ENCODE measurements around the gene COX6A2. TPM values are rescaled to one million over a fixed set of nuclear protein-coding genes. Genes with fewer than 3 reads are reported as not detected.

COX6A2 gene
- total and polyA plus RNA-seq, 2 experiments from 2014 or later = not detected

DNA sequence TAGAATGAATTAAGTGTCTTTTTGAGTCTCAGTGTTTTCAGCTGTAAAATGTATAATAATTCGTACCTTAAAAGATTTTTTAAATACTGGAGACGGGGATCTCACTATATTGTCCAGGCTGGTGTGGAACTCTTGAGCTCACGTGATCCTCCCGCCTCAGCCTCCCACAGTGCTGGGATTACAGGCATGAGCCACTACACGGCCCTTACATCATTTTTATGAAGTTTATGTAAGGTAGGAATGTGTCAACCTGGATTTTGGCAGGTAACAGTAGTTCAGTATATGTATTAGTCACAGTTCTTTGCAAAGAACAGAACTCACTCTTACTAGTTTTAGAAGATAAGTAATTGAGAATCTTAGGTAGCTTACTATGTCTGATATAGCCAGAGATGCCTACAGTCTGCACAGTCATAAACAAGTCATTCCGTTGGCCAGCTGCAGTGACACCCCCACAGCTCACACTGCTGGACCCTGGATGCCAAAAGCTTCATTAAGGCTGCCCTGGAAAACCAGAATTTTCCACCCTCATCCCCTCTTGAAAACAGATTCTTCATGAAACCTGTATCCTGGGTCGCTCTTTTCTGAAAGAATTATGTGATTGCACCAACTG is 583 bp upstream of the COX6A2 start:
- in situ Hi-C loops (cut with MboI) = loop anchor here (10.0 to 25.0 kb wide), 2 partner anchors 204 to 441 kb away; partner anchors contain the start of gene HSD3B7
- 68 to 79% methylated on average over 7 of the region's 7 CpGs for WGBS, 2 experiments (ENCODE audit: low coverage in 1 of 2, low lambda C conversion rate in 2 of 2, missing lambda C conversion rate in 2 of 2)
- no peak overlapping the region for H3K4me2 ChIP-seq (ENCODE audit: unreplicated experiment)

GRCh38 chr16:31427441-31428278 is 500 bp downstream of the COX6A2 start:
- H4K20me1 ChIP-seq (ENCODE audit: insufficient read depth) = no peaks in the 10 kb centered on the region
- no peaks in the 10 kb centered on the region for H3K79me2 ChIP-seq (ENCODE audit: insufficient read depth)
- H3K27me3 ChIP-seq (replicated peaks; ENCODE audit: insufficient read depth) = peaks cover 5% of the 10 kb centered on the region; the same call in 1 of the 2 replicates
- in situ Hi-C loops (cut with MboI) = loop anchor here (10.0 to 25.0 kb wide), 2 partner anchors 203 to 440 kb away; partner anchors contain the start of gene HSD3B7
- no peak overlapping the region for H3K27ac ChIP-seq
- no peak for TF ChIP-seq EZH2phosphoT487 (IDR thresholded peaks at IDR 0.05; ENCODE audit: insufficient read depth, low read depth)
- TF ChIP-seq EZH2 (IDR thresholded peaks at IDR 0.05; ENCODE audit: insufficient read depth, poor library complexity, severe bottlenecking) = no peak
- WGBS, 2 experiments (ENCODE audit: low coverage in 1 of 2, low lambda C conversion rate in 2 of 2, missing lambda C conversion rate in 2 of 2) = 18 to 19% methylated on average over 58 to 61 of the region's 83 CpGs
- no peaks in the 10 kb centered on the region for H3K9me3 ChIP-seq (ENCODE audit: low read depth)
- H3K4me3 ChIP-seq = peak overlapping the region; percentile 64
- no peaks in the 10 kb centered on the region for H3K9me2 ChIP-seq (ENCODE audit: insufficient read depth)
- H3F3A ChIP-seq (ENCODE audit: insufficient read depth) = peaks cover 3% of the 10 kb centered on the region; the same call in 1 of the 2 replicates
- peak overlapping the region; percentile 83 for H2AFZ ChIP-seq
- H3K4me1 ChIP-seq (ENCODE audit: insufficient read depth) = no peaks in the 10 kb centered on the region
- DNase-seq = peak; percentile 75
- no peaks in the 10 kb centered on the region for H3K36me3 ChIP-seq (ENCODE audit: low read depth)
- H3K9ac ChIP-seq = no peak overlapping the region
- peak overlapping the region; percentile 43 for H3K4me2 ChIP-seq (ENCODE audit: unreplicated experiment)

More for the DNA sequence above, 583 bp upstream of the COX6A2 start:
- no peaks in the 10 kb centered on the region for H3K79me2 ChIP-seq (ENCODE audit: insufficient read depth)
- H3K4me1 ChIP-seq (ENCODE audit: insufficient read depth) = no peaks in the 10 kb centered on the region
- H4K20me1 ChIP-seq (ENCODE audit: insufficient read depth) = no peaks in the 10 kb centered on the region
- H3K9ac ChIP-seq = no peak overlapping the region
- no peaks in the 10 kb centered on the region for H3K9me3 ChIP-seq (ENCODE audit: low read depth)
- no peak overlapping the region for H3K27ac ChIP-seq
- H3K4me3 ChIP-seq = no peak overlapping the region
- peaks cover 3% of the 10 kb centered on the region; the same call in 1 of the 2 replicates for H3F3A ChIP-seq (ENCODE audit: insufficient read depth)
- H3K9me2 ChIP-seq (ENCODE audit: insufficient read depth) = no peaks in the 10 kb centered on the region
- no peaks in the 10 kb centered on the region for H3K36me3 ChIP-seq (ENCODE audit: low read depth)
- no peak for TF ChIP-seq EZH2phosphoT487 (IDR thresholded peaks at IDR 0.05; ENCODE audit: insufficient read depth, low read depth)
- no peak for TF ChIP-seq EZH2 (IDR thresholded peaks at IDR 0.05; ENCODE audit: insufficient read depth, poor library complexity, severe bottlenecking)
- H2AFZ ChIP-seq = no peak overlapping the region
- DNase-seq = peak; percentile 18
- no peaks in the 10 kb centered on the region; the same call in 1 of the 2 replicates for H3K27me3 ChIP-seq (replicated peaks; ENCODE audit: insufficient read depth)

DNA sequence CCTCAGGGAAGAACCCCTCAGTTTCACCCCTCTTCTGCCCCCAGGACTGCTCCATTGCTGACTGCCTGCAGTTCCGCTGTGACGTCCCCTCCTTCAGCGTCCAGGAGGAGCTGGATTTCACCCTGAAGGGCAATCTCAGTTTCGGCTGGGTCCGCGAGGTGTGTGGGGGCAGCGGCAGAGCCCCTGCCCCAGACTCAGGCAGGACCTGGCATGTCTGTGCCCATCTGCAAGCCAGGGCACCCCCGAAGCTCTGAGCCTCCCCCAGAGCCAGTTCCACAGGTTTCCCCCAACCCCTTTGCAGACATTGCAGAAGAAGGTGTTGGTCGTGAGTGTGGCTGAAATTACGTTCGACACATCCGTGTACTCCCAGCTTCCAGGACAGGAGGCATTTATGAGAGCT is 4.4 kb downstream of the COX6A2 start:
- Histone ChIP-seq H3K79me2 (ENCODE audit: insufficient read depth) (no peaks in the 10 kb centered on the region), H3K36me3 (ENCODE audit: low read depth) (no peaks in the 10 kb centered on the region), H3K9me3 (ENCODE audit: low read depth) (no peaks in the 10 kb centered on the region), H3K4me3 (no peak overlapping the region), H3K27ac (no peak overlapping the region), H3K4me2 (ENCODE audit: unreplicated experiment) (no peak overlapping the region), H3K4me1 (ENCODE audit: insufficient read depth) (no peaks in the 10 kb centered on the region), H3K9ac (no peak overlapping the region), H3F3A (ENCODE audit: insufficient read depth) (no peaks in the 10 kb centered on the region), H3K27me3 (replicated peaks; ENCODE audit: insufficient read depth) (peaks cover 8% of the 10 kb centered on the region; the same call in 1 of the 2 replicates), H3K9me2 (ENCODE audit: insufficient read depth) (no peaks in the 10 kb centered on the region), H2AFZ (no peak overlapping the region), H4K20me1 (ENCODE audit: insufficient read depth) (no peaks in the 10 kb centered on the region)
- DNase-seq = no peak
- WGBS, 2 experiments (ENCODE audit: low coverage in 1 of 2, low lambda C conversion rate in 2 of 2, missing lambda C conversion rate in 2 of 2) = 45 to 50% methylated on average over 12 of the region's 12 CpGs
- TF ChIP-seq EZH2phosphoT487 (IDR thresholded peaks at IDR 0.05; ENCODE audit: insufficient read depth, low read depth) (no peak), EZH2 (IDR thresholded peaks at IDR 0.05; ENCODE audit: insufficient read depth, poor library complexity, severe bottlenecking) (no peak)
- in situ Hi-C loops (cut with MboI) = loop anchor here (10.0 kb wide), 1 partner anchor 199 kb away; no protein-coding TSS in a partner anchor

DNA sequence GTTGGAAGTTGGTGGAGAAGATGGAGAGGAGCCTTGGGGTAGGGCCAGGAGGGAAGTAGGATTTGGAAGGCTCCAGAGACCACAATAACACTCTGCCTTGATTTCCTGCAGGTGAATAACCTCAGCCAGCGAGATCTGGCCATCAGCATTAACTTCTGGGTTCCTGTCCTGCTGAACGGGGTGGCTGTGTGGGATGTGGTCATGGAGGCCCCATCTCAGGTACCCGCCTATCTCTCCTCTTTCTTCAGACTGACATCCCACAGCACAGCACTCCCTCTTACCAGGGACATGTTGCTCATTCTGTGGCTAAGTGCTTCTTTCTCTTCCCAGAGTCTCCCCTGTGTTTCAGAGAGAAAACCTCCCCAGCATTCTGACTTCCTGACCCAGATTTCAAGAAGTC is 4.9 kb downstream of the COX6A2 start:
- H3K9me3 ChIP-seq (ENCODE audit: low read depth) = no peaks in the 10 kb centered on the region

More for the DNA sequence above, 4.9 kb downstream of the COX6A2 start:
- H3K27me3 ChIP-seq (replicated peaks; ENCODE audit: insufficient read depth) = peaks cover 8% of the 10 kb centered on the region; the same call in 1 of the 2 replicates
- H3K79me2 ChIP-seq (ENCODE audit: insufficient read depth) = no peaks in the 10 kb centered on the region
- no peak overlapping the region for H3K4me2 ChIP-seq (ENCODE audit: unreplicated experiment)
- no peaks in the 10 kb centered on the region for H3F3A ChIP-seq (ENCODE audit: insufficient read depth)
- H3K27ac ChIP-seq = no peak overlapping the region
- H3K4me1 ChIP-seq (ENCODE audit: insufficient read depth) = no peaks in the 10 kb centered on the region
- no peaks in the 10 kb centered on the region for H4K20me1 ChIP-seq (ENCODE audit: insufficient read depth)
- H3K4me3 ChIP-seq = no peak overlapping the region
- no peak overlapping the region for H2AFZ ChIP-seq
- no peaks in the 10 kb centered on the region for H3K9me2 ChIP-seq (ENCODE audit: insufficient read depth)
- DNase-seq = no peak
- no peak overlapping the region for H3K9ac ChIP-seq
- in situ Hi-C loops (cut with MboI) = loop anchor here (10.0 kb wide), 1 partner anchor 198 kb away; no protein-coding TSS in a partner anchor
- 44 to 51% methylated on average over 3 of the region's 3 CpGs for WGBS, 2 experiments (ENCODE audit: low coverage in 1 of 2, low lambda C conversion rate in 2 of 2, missing lambda C conversion rate in 2 of 2)
- no peak for TF ChIP-seq EZH2phosphoT487 (IDR thresholded peaks at IDR 0.05; ENCODE audit: insufficient read depth, low read depth)
- no peak for TF ChIP-seq EZH2 (IDR thresholded peaks at IDR 0.05; ENCODE audit: insufficient read depth, poor library complexity, severe bottlenecking)
- H3K36me3 ChIP-seq (ENCODE audit: low read depth) = no peaks in the 10 kb centered on the region

All from GM23248 (cell line).